Skin of body (tissue), 3 donors: ENCODE measurements around the gene MAP3K6. TPM values are rescaled to one million over a fixed set of nuclear protein-coding genes. Genes with fewer than 3 reads are reported as not detected.

Experiments used
- DNase-seq: peaks from one replicate; lab custom pipeline; 2025; lab: John Stamatoyannopoulos, UW
- small RNA-seq: library from RNA; depleted of rRNA; stranded (forward); fragments of <200 nt; gene quantifications from one replicate; pipeline ENCODE3, GENCODE V24; 2014; ENCODE audit warnings: low replicate concordance
- total RNA-seq: library from RNA; depleted of rRNA; stranded (reverse); fragments of >200 nt; gene quantifications from one replicate; pipeline ENCODE4 v1.2.3, GENCODE V29; 2014

The MAP3K6 gene
- total RNA-seq, 1 donor from 2014 or later, result 14.5 TPM

- no peak for DNase-seq
These were observed 58.7 kb downstream of the MAP3K6 start for GRCh38 chr1:27307874-27308598.

GRCh38 chr1:27306892-27307761 is 59.6 kb downstream of the MAP3K6 start:
- DNase-seq, result no peak

- no peak for DNase-seq
These were observed 60.7 kb downstream of the MAP3K6 start for GRCh38 chr1:27306071-27306470.

Small RNAs within 50 kb of the gene (small RNA-seq; reads per million reads assigned to genes)
- not detected for gene RNU6-48P

Other genes with a start within 250 kb of the MAP3K6 start
- gene SLC9A1, start 211.8 kb downstream of the MAP3K6 start, total RNA-seq, result 5.8 TPM
- gene WDTC1, start 132.3 kb downstream of the MAP3K6 start, total RNA-seq, result 17.8 TPM
- gene TMEM222, start 44.8 kb downstream of the MAP3K6 start, total RNA-seq, result 14.1 TPM
- gene SYTL1, start 24.9 kb downstream of the MAP3K6 start, total RNA-seq, result 22.7 TPM
- not detected for gene FCN3, start 7.9 kb upstream of the MAP3K6 start, total RNA-seq
- gene CD164L2, start 16.4 kb upstream of the MAP3K6 start, total RNA-seq, result 0.30 TPM
- 0.30 TPM for gene GPR3, start 25.7 kb upstream of the MAP3K6 start, total RNA-seq
- 38.6 TPM for gene WASF2, start 123.2 kb upstream of the MAP3K6 start, total RNA-seq
- gene AHDC1, start 237.2 kb upstream of the MAP3K6 start, total RNA-seq, result 19.4 TPM